GM13977 (cell line): Measurements from ENCODE around the gene RBMS2.

Experiments
- DNase-seq: peaks from one replicate; pipeline ENCODE4 v3.0.0; 2012; ENCODE audit warnings: low spot score
- in situ Hi-C: fragments of 300-500 bp; cut with MboI; formaldehyde crosslinking; loops from one replicate; pipeline ENCODE4 v1.12.0; 2022; ENCODE audit warnings: low sequenced_read_pairs, low pct_unique_long_range_greater_than_20kb, mixed read lengths, inconsistent platforms; ENCODE audit not compliant: unreplicated experiment
- TF ChIP-seq, protein P1 (sequence below): IDR thresholded peaks from 2 replicates; pipeline ENCODE4 v1.5.1; 2012; ENCODE audit warnings: mild to moderate bottlenecking, control low read depth; ENCODE audit not compliant: insufficient read depth; ENCODE audit errors: extremely low read depth, missing control alignments

Gene RBMS2

GRCh38 chr12:56520506-56520905 is 1.1 kb upstream of the RBMS2 start:
- in situ Hi-C loops: loop anchor here (10.0 kb wide), 1 partner anchor 64 kb away; no protein-coding TSS in a partner anchor
- TF ChIP-seq, protein P1, sequence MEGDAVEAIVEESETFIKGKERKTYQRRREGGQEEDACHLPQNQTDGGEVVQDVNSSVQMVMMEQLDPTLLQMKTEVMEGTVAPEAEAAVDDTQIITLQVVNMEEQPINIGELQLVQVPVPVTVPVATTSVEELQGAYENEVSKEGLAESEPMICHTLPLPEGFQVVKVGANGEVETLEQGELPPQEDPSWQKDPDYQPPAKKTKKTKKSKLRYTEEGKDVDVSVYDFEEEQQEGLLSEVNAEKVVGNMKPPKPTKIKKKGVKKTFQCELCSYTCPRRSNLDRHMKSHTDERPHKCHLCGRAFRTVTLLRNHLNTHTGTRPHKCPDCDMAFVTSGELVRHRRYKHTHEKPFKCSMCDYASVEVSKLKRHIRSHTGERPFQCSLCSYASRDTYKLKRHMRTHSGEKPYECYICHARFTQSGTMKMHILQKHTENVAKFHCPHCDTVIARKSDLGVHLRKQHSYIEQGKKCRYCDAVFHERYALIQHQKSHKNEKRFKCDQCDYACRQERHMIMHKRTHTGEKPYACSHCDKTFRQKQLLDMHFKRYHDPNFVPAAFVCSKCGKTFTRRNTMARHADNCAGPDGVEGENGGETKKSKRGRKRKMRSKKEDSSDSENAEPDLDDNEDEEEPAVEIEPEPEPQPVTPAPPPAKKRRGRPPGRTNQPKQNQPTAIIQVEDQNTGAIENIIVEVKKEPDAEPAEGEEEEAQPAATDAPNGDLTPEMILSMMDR: no peak
- DNase-seq: no peak

DNA sequence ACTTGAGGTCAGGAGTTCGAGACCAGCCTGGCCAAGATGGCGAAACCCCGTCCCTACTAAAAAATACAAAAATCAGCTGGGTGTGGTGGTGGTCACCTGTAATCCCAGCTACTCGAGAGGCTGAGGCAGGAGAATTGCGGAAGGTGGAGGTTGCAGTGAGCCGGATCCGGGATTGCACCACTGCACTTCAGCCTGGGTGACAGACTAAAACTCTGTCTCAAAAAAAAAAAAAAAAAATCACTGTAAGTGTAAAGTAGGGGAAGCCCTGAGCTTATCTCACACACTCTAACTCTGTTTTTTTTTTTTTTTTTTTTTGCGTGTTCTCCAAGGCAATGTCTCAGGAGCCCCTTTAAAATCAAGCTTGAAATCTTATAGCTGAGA is 421 bp upstream of the RBMS2 start:
- in situ Hi-C loops: loop anchor here (10.0 kb wide), 1 partner anchor 64 kb away; no protein-coding TSS in a partner anchor
- DNase-seq: no peak
- TF ChIP-seq, protein P1: no peak

DNA sequence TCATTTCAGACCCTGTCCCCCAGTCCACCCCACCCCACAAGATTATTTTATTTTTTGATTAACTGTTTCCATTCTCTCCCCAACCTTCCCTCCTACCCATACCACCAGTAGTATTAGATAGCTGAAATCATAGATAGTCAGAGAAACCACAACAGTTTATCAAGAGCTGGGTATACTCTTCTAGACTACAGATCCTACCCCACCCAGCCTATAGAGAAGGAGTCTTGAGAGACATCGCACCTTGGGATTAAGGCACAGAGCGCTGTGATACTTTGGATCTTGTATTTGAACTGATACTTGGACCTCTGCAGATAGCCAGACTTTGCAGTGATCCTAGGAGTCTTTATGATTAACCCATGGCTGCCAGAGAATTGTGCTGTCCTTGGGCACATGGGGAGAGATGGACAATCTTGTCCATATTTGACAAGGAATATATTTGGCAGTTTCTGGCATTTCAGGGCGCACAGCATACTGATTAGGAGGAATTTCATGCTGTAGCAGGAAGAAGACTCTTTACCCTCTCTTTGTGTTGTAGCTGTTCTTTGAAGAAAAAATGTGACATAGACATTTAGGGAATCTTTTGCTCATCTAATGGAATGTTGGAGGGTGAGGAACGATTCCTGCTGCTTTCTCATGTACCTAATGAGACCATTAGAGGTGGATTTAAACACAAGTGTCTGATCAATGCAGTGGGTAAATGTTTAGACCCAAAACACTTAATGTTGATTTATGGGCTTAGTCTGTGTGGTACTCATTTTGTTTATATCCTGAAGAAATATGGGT is 982 bp downstream of the RBMS2 start:
- TF ChIP-seq, protein P1: no peak
- no peak for DNase-seq
- in situ Hi-C loops: loop anchor here (10.0 kb wide), 1 partner anchor 62 kb away; no protein-coding TSS in a partner anchor

- in situ Hi-C loops: loop anchor here (10.0 kb wide), 1 partner anchor 56 kb away; no protein-coding TSS in a partner anchor
- no peak for DNase-seq
- TF ChIP-seq, protein P1: no peak
These were observed 7.2 kb downstream of the RBMS2 start for GRCh38 chr12:56528846-56529245.

DNA sequence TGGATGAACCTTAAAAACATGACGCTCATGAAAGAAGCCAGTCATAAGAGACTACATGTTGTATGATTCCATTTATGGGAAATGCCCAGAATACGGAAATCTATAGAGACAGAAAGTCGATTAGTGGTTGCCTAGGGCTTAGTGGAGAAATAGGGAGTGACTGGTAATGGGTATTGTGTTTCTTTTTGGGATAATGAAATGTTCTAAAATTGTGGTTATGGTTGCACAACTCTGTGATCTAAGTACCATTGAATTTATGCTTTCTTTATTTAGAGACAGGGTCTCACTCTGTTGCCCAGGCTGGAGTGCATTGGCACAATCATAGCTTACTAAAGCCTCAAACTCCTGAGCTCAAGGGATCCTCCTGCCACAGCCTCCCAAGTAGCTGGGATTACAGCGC is 8.0 kb downstream of the RBMS2 start:
- no peak for DNase-seq
- TF ChIP-seq, protein P1: no peak
- in situ Hi-C loops: loop anchor here (10.0 kb wide), 1 partner anchor 55 kb away; no protein-coding TSS in a partner anchor

DNA sequence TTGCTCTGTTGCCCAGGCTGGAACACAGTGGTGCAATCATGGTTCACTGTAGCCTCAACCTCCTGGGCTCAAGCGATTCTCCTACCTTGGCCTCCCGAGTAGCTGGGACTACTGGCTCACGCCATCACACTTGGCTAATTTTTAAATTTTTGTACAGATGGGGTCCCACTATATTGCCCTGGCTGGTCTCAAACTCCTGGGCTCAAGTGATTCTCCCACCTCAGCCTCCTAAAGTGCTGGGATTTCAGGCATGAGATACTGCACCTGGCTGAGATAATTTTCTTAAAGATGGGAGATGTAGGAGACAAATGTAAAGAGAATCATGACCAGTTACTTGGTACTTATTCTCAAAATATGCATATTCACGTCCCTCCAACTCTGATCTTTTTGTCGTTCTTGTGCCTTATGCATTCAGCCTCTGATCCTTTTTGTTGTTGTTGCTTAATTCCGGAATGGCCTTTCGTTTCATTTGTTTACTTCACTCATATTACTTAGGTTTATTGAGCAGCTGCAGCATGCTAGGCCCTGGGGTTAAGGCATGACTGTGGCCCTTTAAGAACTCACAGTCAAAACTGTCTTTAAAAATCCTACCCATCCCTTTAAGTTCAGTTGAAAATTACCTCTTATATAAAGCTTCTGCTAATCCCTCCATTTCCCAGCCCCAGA is 8.9 kb downstream of the RBMS2 start:
- DNase-seq: no peak
- in situ Hi-C loops: no loop called here
- TF ChIP-seq, protein P1: no peak
